ENCODE results near the gene CATSPERB. TPM values are rescaled to one million over a fixed set of nuclear protein-coding genes. Genes with fewer than 3 reads are reported as not detected.

The CATSPERB gene
- total and polyA plus RNA-seq, 2 of the 8 experiments (the other 6 are each of a cell fraction or from before 2014, with no cell fraction given): 0.11 to 0.30 TPM

DNA sequence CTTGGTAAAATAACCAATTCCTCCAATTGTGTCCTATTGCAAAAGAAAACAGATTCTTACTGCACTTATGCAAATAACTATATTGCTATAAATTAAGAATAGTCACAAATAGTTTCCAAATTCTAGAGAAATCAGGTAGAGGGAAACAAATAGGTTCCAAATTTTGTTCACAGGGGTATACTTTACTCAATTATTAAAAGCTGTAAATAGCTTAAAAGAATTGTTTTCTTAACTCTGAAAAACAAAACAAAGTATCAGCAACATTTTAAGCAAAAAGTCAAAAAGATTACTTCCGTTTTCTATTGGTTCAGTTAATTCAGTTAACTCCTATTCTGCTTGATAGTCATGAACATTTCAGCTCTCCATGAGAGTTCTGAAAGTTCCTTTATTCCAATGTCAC, 136.2 kb downstream of the CATSPERB start:
- ChIA-PET POLR2A (ENCODE audit: partially characterized antibody) (no interaction called here), CTCF (ENCODE audit: partially characterized antibody) (interaction anchor here (0.7 kb wide), 1 partner anchor 158 kb away, joined by 3 read pairs; no protein-coding TSS in a partner anchor)
- Histone ChIP-seq H2BK120ac (replicated peaks; ENCODE audit: low read depth, low read length) (no peak overlapping the region), H3K4me3 (ENCODE audit: extremely low read depth in 1 of 4, insufficient read depth in 2 of 4, low read depth in 3 of 4, low read length in 4 of 4) (no peak overlapping the region), H3K27ac (ENCODE audit: low read depth, low read length) (no peak overlapping the region), H3K23me2 (ENCODE audit: low read depth, low read length) (no peaks in the 10 kb centered on the region), H3K9ac (replicated peaks in 1 of 4; ENCODE audit: extremely low read depth in 1 of 4, low read depth in 3 of 4, low read length in 3 of 4) (no peak overlapping the region), H3K79me1 (ENCODE audit: low read depth, low read length) (no peaks in the 10 kb centered on the region), H3K79me2 (ENCODE audit: control insufficient read depth in 1 of 2, insufficient read depth in 2 of 2, low read length in 2 of 2) (no peaks in the 10 kb centered on the region), H3K4ac (replicated peaks; ENCODE audit: insufficient read length, low read depth, low read length) (no peak overlapping the region), H2BK12ac (ENCODE audit: low read depth, low read length) (no peak overlapping the region), H3K27me3 (replicated peaks in 1 of 4; ENCODE audit: control insufficient read depth in 3 of 4, extremely low read depth in 1 of 4, insufficient read depth in 3 of 4, low read length in 3 of 4) (no peaks in the 10 kb centered on the region), H2AFZ (ENCODE audit: low read length) (no peak overlapping the region), H2BK20ac (ENCODE audit: low read length) (no peak overlapping the region), H4K5ac (ENCODE audit: insufficient read length, low read depth, low read length) (no peak overlapping the region), H4K20me1 (replicated peaks in 1 of 2; ENCODE audit: control insufficient read depth in 1 of 2, insufficient read depth in 2 of 2, low read length in 2 of 2) (no peaks in the 10 kb centered on the region), H3K4me1 (replicated peaks in 1 of 4; ENCODE audit: control insufficient read depth in 3 of 4, insufficient read depth in 4 of 4, low read length in 3 of 4) (no peaks in the 10 kb centered on the region), H3K23ac (ENCODE audit: insufficient read length) (no peak overlapping the region), H3K4me2 (ENCODE audit: insufficient read depth in 1 of 2, low read depth in 2 of 2, low read length in 2 of 2) (no peak overlapping the region), H3K56ac (replicated peaks; ENCODE audit: insufficient read length, low read depth, low read length) (no peak overlapping the region), H4K91ac (replicated peaks; ENCODE audit: insufficient read length, low read length) (no peak overlapping the region), H3K18ac (ENCODE audit: extremely low read depth, low read length) (no peak overlapping the region), H4K8ac (ENCODE audit: extremely low read depth, insufficient read depth, low read length) (no peak overlapping the region), H3K14ac (ENCODE audit: insufficient read length) (no peak overlapping the region), H3K36me3 (ENCODE audit: control insufficient read depth in 2 of 4, insufficient read depth in 4 of 4, low read length in 3 of 4) (no peaks in the 10 kb centered on the region), H2BK15ac (ENCODE audit: low read length) (no peak overlapping the region), H2BK5ac (ENCODE audit: low read depth, low read length) (no peak overlapping the region), H2AK5ac (ENCODE audit: low read depth, low read length) (no peak overlapping the region), H3K9me3 (ENCODE audit: insufficient read depth in 2 of 2, low read depth in 1 of 2, low read length in 1 of 2) (peaks cover 7 to 9% of the 10 kb centered on the region in 2 experiments; a peak in 2 of 4 replicates)
- WGBS, 2 experiments (ENCODE audit: extremely low coverage in 1 of 2, insufficient coverage in 1 of 2, insufficient read length in 1 of 2, insufficient replicate concordance in 2 of 2, low coverage in 1 of 2, low lambda C conversion rate in 2 of 2, missing lambda C conversion rate in 1 of 2): 85% methylated on average over 1 of the region's 1 CpG; no CpG with 5 or more reads in 1 of the 2 experiments
- FAIRE-seq: no peak
- no peak for DNase-seq (ENCODE audit: low read depth in 1 of 2, low spot score in 2 of 2)
- TF ChIP-seq EP300 (IDR thresholded peaks at IDR 0.05; ENCODE audit: borderline replicate concordance in 1 of 2, low read depth in 2 of 2, low read length in 2 of 2) (no peak), CHD2 (IDR thresholded peaks at IDR 0.05; ENCODE audit: low read length) (no peak), CEBPB (IDR thresholded peaks at IDR 0.05; ENCODE audit: low read depth, low read length) (no peak), POLR2AphosphoS5 (IDR thresholded peaks at IDR 0.05; ENCODE audit: low read depth, low read length) (no peak), TAF1 (IDR thresholded peaks at IDR 0.05; ENCODE audit: low read depth, low read length) (no peak), HDAC2 (IDR thresholded peaks at IDR 0.05; ENCODE audit: borderline replicate concordance in 1 of 2, low read depth in 2 of 2, low read length in 2 of 2) (no peak), TBP (IDR thresholded peaks at IDR 0.05; ENCODE audit: low read depth, low read length) (no peak), PHF8 (conservative IDR thresholded peaks at IDR 0.05; ENCODE audit: low read depth, low read length) (no peak), BCL11A (IDR thresholded peaks at IDR 0.05; ENCODE audit: low read depth in 2 of 2, low read length in 2 of 2) (no peak), TAF7 (optimal IDR thresholded peaks at IDR 0.05; ENCODE audit: borderline replicate concordance, low read depth, low read length) (no peak)
- TF ChIP-seq, protein P1, sequence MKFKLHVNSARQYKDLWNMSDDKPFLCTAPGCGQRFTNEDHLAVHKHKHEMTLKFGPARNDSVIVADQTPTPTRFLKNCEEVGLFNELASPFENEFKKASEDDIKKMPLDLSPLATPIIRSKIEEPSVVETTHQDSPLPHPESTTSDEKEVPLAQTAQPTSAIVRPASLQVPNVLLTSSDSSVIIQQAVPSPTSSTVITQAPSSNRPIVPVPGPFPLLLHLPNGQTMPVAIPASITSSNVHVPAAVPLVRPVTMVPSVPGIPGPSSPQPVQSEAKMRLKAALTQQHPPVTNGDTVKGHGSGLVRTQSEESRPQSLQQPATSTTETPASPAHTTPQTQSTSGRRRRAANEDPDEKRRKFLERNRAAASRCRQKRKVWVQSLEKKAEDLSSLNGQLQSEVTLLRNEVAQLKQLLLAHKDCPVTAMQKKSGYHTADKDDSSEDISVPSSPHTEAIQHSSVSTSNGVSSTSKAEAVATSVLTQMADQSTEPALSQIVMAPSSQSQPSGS (IDR thresholded peaks at IDR 0.05; ENCODE audit: low read length): no peak

Data from H1 (cell line).